ENCODE results near the gene CCDC70.
"Not testable (repeated sequence)": the region's sequence is repeated elsewhere in the genome, so short reads cannot be mapped to it uniquely, and the experiment has no call there.

Gene CCDC70

DNA sequence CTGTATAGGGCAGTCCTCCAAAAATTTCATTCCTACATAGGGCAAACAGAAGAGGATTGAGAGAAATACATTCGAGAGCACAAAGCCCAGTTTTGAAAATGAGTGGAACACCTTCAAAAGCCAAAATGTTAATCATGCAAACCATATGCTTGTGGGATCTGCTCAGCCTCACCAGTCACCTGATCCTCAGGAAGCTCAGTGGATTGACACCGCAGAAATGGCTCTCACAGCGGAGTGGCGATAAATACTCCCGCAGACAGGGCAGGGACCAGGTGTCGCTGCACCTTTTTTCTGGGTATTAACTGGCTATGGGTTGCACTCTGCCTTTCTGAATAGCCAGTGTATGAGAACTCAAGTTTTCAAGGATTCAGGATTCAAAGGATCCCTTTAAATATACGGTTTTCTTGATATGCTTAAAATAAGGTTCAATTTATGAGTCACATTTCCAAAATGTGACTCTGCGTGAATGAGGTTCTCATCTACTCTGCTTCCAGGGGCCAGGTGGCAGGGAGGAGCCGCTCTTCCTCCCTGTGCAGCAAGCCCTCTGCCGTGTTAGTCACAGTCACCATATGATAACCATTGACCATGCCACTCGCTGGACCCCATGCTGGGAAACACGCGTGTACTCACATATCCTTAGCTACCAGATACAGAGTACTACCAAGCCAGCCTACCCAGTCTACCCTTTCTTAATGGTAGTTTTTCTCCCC, 39.5 kb upstream of the CCDC70 start:
- ATAC-seq = no peak
- TF ChIP-seq ZNF8 (CRISPR knock-in tag; IDR thresholded peaks at IDR 0.05) (no peak), ISL1 (CRISPR knock-in tag; IDR thresholded peaks at IDR 0.05) (no peak), ZNF565 (CRISPR knock-in tag; conservative IDR thresholded peaks at IDR 0.05; ENCODE audit: low read depth) (no peak), ZFP30 (CRISPR knock-in tag; IDR thresholded peaks at IDR 0.05) (no peak), GLIS3 (CRISPR knock-in tag; IDR thresholded peaks at IDR 0.05) (no peak), ESRRG (CRISPR knock-in tag; IDR thresholded peaks at IDR 0.05) (no peak), PPARA (CRISPR knock-in tag; IDR thresholded peaks at IDR 0.05; ENCODE audit: borderline replicate concordance) (no peak)
- TF ChIP-seq, protein P1, sequence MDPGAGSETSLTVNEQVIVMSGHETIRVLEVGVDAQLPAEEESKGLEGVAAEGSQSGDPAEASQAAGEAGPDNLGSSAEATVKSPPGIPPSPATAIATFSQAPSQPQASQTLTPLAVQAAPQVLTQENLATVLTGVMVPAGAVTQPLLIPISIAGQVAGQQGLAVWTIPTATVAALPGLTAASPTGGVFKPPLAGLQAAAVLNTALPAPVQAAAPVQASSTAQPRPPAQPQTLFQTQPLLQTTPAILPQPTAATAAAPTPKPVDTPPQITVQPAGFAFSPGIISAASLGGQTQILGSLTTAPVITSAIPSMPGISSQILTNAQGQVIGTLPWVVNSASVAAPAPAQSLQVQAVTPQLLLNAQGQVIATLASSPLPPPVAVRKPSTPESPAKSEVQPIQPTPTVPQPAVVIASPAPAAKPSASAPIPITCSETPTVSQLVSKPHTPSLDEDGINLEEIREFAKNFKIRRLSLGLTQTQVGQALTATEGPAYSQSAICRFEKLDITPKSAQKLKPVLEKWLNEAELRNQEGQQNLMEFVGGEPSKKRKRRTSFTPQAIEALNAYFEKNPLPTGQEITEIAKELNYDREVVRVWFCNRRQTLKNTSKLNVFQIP (CRISPR knock-in tag; IDR thresholded peaks at IDR 0.05; ENCODE audit: borderline replicate concordance, low read depth) = no peak

DNA sequence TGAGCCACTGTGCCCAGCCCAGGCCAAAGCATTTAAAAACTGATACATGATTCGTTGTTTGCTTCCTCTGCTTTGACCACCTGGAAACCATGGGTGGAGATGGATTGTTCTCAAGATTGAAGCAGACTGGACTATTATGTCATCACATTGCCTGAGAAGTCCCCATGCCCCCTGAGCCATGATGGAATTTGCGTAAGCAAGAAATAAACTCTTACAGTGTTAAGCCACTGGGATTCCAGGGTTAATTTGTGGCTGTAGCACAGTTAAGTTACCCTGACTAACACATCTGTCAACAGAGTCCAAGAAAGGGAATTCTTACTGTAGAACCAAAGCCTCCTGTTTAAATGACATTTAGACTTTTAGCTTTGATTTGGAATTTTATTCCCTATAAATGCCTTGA, 38.4 kb upstream of the CCDC70 start:
- ATAC-seq = no peak

DNA sequence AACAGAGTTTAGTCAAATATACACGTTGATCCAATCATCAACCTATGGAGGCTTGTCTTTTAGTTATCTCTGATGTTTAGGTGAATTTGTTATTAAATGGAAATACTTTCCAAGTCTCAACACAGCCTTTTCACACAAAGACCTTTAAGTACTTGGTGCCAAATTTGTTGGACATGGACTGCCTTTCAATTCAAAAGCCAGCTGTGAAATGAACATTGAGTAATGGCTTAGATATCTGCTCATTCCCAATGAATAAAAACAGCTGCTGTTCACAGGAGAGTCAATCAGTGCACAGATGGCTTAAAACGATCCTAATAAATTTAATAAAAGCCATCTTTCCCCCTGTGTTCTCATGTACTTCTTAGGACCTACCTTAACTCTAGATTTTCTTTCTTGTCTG, 37.9 kb upstream of the CCDC70 start:
- ATAC-seq = no peak
- TF ChIP-seq BACH2 (CRISPR knock-in tag; IDR thresholded peaks at IDR 0.05; ENCODE audit: borderline replicate concordance) = no peak
- no peak for TF ChIP-seq TOX (CRISPR knock-in tag; IDR thresholded peaks at IDR 0.05; ENCODE audit: borderline replicate concordance)
- TF ChIP-seq, protein P2, sequence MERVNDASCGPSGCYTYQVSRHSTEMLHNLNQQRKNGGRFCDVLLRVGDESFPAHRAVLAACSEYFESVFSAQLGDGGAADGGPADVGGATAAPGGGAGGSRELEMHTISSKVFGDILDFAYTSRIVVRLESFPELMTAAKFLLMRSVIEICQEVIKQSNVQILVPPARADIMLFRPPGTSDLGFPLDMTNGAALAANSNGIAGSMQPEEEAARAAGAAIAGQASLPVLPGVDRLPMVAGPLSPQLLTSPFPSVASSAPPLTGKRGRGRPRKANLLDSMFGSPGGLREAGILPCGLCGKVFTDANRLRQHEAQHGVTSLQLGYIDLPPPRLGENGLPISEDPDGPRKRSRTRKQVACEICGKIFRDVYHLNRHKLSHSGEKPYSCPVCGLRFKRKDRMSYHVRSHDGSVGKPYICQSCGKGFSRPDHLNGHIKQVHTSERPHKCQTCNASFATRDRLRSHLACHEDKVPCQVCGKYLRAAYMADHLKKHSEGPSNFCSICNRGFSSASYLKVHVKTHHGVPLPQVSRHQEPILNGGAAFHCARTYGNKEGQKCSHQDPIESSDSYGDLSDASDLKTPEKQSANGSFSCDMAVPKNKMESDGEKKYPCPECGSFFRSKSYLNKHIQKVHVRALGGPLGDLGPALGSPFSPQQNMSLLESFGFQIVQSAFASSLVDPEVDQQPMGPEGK (CRISPR knock-in tag; IDR thresholded peaks at IDR 0.05; ENCODE audit: borderline replicate concordance) = no peak
- TF ChIP-seq ESRRG (CRISPR knock-in tag; IDR thresholded peaks at IDR 0.05) = no peak

More for the DNA sequence above, 38.4 kb upstream of the CCDC70 start:
- TF ChIP-seq BACH2 (CRISPR knock-in tag; IDR thresholded peaks at IDR 0.05; ENCODE audit: borderline replicate concordance) (no peak), ZNF565 (CRISPR knock-in tag; conservative IDR thresholded peaks at IDR 0.05; ENCODE audit: low read depth) (no peak), ISL1 (CRISPR knock-in tag; IDR thresholded peaks at IDR 0.05) (no peak), CSDC2 (CRISPR knock-in tag; IDR thresholded peaks at IDR 0.05) (no peak), ARNTL (CRISPR knock-in tag; IDR thresholded peaks at IDR 0.05; ENCODE audit: borderline replicate concordance, low read depth) (no peak), ZFP30 (CRISPR knock-in tag; IDR thresholded peaks at IDR 0.05) (no peak), SNAI2 (CRISPR knock-in tag; IDR thresholded peaks at IDR 0.05) (no peak), OSR1 (CRISPR knock-in tag; IDR thresholded peaks at IDR 0.05) (no peak), RARB (CRISPR knock-in tag; IDR thresholded peaks at IDR 0.05) (no peak), ZNF70 (CRISPR knock-in tag; IDR thresholded peaks at IDR 0.05) (no peak), ZC3H10 (CRISPR knock-in tag; IDR thresholded peaks at IDR 0.05) (no peak), PPARA (CRISPR knock-in tag; IDR thresholded peaks at IDR 0.05; ENCODE audit: borderline replicate concordance) (no peak), TCF4 (CRISPR knock-in tag; IDR thresholded peaks at IDR 0.05; ENCODE audit: borderline replicate concordance) (no peak)
- TF ChIP-seq, protein P2 (CRISPR knock-in tag; IDR thresholded peaks at IDR 0.05; ENCODE audit: borderline replicate concordance) = no peak

DNA sequence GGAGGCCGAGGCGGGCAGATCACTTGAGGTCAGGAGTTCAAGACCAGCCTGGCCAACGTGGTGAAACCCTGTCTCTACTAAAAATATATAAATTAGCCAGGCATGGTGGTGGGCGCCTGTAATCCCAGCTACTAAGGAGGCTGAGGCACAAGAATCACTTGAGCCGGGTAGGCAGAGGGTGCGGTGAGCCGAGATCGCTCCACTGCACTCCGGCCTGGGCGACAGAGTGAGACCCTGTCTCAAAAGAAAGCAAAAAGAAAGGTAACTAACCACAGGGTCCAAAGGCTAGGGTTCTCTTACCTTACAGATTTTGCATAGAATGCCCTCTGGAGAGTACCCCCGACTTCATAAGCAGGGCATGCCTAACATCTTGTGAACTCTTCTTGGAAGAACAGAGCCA, 37.1 kb upstream of the CCDC70 start:
- ATAC-seq = not testable (repeated sequence)

DNA sequence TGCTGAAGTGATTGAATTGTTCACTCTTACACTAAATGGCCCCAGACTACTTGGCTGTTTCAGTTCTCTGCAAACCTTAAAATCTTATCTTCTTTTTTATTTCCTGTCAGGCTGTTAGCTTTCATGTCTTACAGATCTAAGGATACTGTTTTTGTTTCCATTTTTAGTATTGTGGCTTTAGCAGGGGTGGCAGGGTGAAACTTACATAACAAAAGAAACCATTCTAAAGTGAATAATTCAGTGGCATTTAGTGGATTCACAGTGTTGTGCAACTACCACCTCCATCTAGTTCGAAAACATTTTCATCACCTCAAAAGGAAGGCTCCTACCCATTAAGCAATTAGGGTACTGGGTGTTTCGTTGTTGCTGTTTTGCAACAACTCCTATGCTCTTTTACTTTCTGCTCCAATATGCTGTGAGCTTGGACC, 36.6 kb upstream of the CCDC70 start:
- TF ChIP-seq, protein P2 (CRISPR knock-in tag; IDR thresholded peaks at IDR 0.05; ENCODE audit: borderline replicate concordance) = no peak
- TF ChIP-seq, protein P1 (CRISPR knock-in tag; IDR thresholded peaks at IDR 0.05; ENCODE audit: borderline replicate concordance, low read depth) = no peak
- TF ChIP-seq PPARA (CRISPR knock-in tag; IDR thresholded peaks at IDR 0.05; ENCODE audit: borderline replicate concordance) (no peak), CSDC2 (CRISPR knock-in tag; IDR thresholded peaks at IDR 0.05) (no peak), ZNF8 (CRISPR knock-in tag; IDR thresholded peaks at IDR 0.05) (no peak), ZC3H10 (CRISPR knock-in tag; IDR thresholded peaks at IDR 0.05) (no peak)
- TF ChIP-seq, protein P3, sequence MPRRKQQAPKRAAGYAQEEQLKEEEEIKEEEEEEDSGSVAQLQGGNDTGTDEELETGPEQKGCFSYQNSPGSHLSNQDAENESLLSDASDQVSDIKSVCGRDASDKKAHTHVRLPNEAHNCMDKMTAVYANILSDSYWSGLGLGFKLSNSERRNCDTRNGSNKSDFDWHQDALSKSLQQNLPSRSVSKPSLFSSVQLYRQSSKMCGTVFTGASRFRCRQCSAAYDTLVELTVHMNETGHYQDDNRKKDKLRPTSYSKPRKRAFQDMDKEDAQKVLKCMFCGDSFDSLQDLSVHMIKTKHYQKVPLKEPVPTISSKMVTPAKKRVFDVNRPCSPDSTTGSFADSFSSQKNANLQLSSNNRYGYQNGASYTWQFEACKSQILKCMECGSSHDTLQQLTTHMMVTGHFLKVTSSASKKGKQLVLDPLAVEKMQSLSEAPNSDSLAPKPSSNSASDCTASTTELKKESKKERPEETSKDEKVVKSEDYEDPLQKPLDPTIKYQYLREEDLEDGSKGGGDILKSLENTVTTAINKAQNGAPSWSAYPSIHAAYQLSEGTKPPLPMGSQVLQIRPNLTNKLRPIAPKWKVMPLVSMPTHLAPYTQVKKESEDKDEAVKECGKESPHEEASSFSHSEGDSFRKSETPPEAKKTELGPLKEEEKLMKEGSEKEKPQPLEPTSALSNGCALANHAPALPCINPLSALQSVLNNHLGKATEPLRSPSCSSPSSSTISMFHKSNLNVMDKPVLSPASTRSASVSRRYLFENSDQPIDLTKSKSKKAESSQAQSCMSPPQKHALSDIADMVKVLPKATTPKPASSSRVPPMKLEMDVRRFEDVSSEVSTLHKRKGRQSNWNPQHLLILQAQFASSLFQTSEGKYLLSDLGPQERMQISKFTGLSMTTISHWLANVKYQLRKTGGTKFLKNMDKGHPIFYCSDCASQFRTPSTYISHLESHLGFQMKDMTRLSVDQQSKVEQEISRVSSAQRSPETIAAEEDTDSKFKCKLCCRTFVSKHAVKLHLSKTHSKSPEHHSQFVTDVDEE (CRISPR knock-in tag; IDR thresholded peaks at IDR 0.05) = no peak

More for the DNA sequence above, 36.6 kb upstream of the CCDC70 start:
- ATAC-seq = no peak

All from SK-N-SH treated with all-trans-retinoic acid at 6 μM for 48 hours (cell line).